PC-9 (cell line): Measurements from ENCODE around the gene RASL10B. TPM values are rescaled to one million over a fixed set of nuclear protein-coding genes. Genes with fewer than 3 reads are reported as not detected.

Experiments
- BruUV-seq: library from RNA; stranded (reverse); fragments of 400-500 nt; replicated peaks from 2 replicates; lab custom pipeline; 2021; lab: Mats Ljungman, UMichigan
- CTCF ChIA-PET: fragments of 300-600 bp; sonication (Branson Sonifier 250); formaldehyde crosslinking; loops from one replicate; lab custom pipeline; 2022; ENCODE audit warnings: antibody characterized with exemption; lab: Charles Lee
- POLR2A ChIA-PET: fragments of 300-600 bp; sonication (Branson Sonifier 250); formaldehyde crosslinking; loops from one replicate; lab custom pipeline; 2022; ENCODE audit warnings: antibody characterized with exemption; ENCODE audit not compliant: unreplicated experiment; lab: Charles Lee
- DNase-seq, 2 experiments: peaks; one replicate each; pipeline versions ENCODE4 v3.0.0 to v3.0.0-alpha.2; 2015 to 2022; ENCODE audit warnings: mixed read lengths in 1 of 2
- H2AFZ ChIP-seq: fragments of 200-600 bp; sonication (generic); 2 replicates; pipeline ENCODE4 v1.8.1; 2017; ENCODE audit warnings: antibody characterized with exemption
- H3F3A ChIP-seq: fragments of 200-600 bp; sonication (generic); 2 replicates; pipeline ENCODE4 v1.8.1; 2017; ENCODE audit warnings: antibody characterized with exemption, mild to moderate bottlenecking, low read depth; ENCODE audit not compliant: insufficient read depth
- H3K27ac ChIP-seq: fragments of 200-600 bp; sonication (generic); 2 replicates; pipeline ENCODE4 v1.6.1; 2016; ENCODE audit warnings: mixed run types
- H3K27me3 ChIP-seq: fragments of 200-600 bp; sonication (generic); 2 replicates; pipeline ENCODE4 v1.6.1; 2016; ENCODE audit warnings: low read depth, mixed run types; ENCODE audit not compliant: insufficient read depth
- H3K36me3 ChIP-seq: fragments of 200-600 bp; sonication (generic); 2 replicates; pipeline ENCODE4 v1.6.1; 2016; ENCODE audit warnings: low read depth, mixed run types
- H3K4me1 ChIP-seq: fragments of 200-600 bp; sonication (generic); replicated peaks from 2 replicates; pipeline ENCODE4 v1.6.1; 2016; ENCODE audit warnings: mixed run types; ENCODE audit not compliant: insufficient read depth
- H3K4me2 ChIP-seq: fragments of 200-600 bp; sonication (generic); 2 replicates; pipeline ENCODE4 v1.6.1; 2017; ENCODE audit warnings: mixed run types
- H3K4me3 ChIP-seq: fragments of 200-600 bp; sonication (generic); 2 replicates; pipeline ENCODE4 v1.6.1; 2016; ENCODE audit warnings: mixed run types
- H3K79me2 ChIP-seq: fragments of 200-600 bp; sonication (generic); 2 replicates; pipeline ENCODE4 v1.6.1; 2017; ENCODE audit warnings: low read depth, mixed run types
- H3K9me2 ChIP-seq: fragments of 200-600 bp; sonication (generic); 2 replicates; pipeline ENCODE4 v1.8.1; 2017; ENCODE audit warnings: mild to moderate bottlenecking; ENCODE audit not compliant: insufficient read depth
- H3K9me3 ChIP-seq: fragments of 200-600 bp; sonication (generic); 2 replicates; pipeline ENCODE4 v1.8.1; 2016; ENCODE audit warnings: low read depth; ENCODE audit not compliant: insufficient read depth
- H4K20me1 ChIP-seq: fragments of 200-600 bp; sonication (generic); 2 replicates; pipeline ENCODE4 v1.8.1; 2017; ENCODE audit not compliant: insufficient read depth
- CTCF ChIP-seq: fragments of 200-600 bp; sonication (generic); conservative IDR thresholded peaks from 2 replicates; pipeline ENCODE4 v1.6.1; 2017; ENCODE audit warnings: mixed run types, antibody characterized with exemption, mild to moderate bottlenecking, moderate library complexity
- EZH2 ChIP-seq: fragments of 200-600 bp; sonication (generic); IDR thresholded peaks from 2 replicates; pipeline ENCODE4 v1.8.0; 2017; ENCODE audit warnings: antibody characterized with exemption, low read depth
- intact Hi-C: fragments of 100-400 bp; cut with micrococcal nuclease; formaldehyde crosslinking; loops from one replicate; pipeline ENCODE4 v1.10.0; 2022; ENCODE audit not compliant: unreplicated experiment
- total RNA-seq: library from RNA; stranded (reverse); gene quantifications from 2 replicates; pipeline ENCODE4 v1.2.3, GENCODE V29; 2021

Gene RASL10B
- total RNA-seq, 1 experiment from 2014 or later: 0.11 TPM

GRCh38 chr17:35729405-35729833, 2.0 kb upstream of the RASL10B start:
- no peaks in the 10 kb centered on the region for H3K9me3 ChIP-seq
- no peak overlapping the region for H3K4me3 ChIP-seq
- intact Hi-C loops: no loop called here

GRCh38 chr17:35730400-35731005, 936 bp upstream of the RASL10B start:
- POLR2A ChIA-PET: no interaction called here
- Histone ChIP-seq H3K27ac (no peak overlapping the region), H4K20me1 (peaks cover 7% of the 10 kb centered on the region; the same call in 1 of the 2 replicates), H3K4me2 (no peak overlapping the region), H3K4me3 (no peak overlapping the region), H3F3A (no peaks in the 10 kb centered on the region), H3K36me3 (no peaks in the 10 kb centered on the region), H3K79me2 (no peaks in the 10 kb centered on the region), H3K27me3 (no peaks in the 10 kb centered on the region), H2AFZ (no peak overlapping the region), H3K4me1 (peaks cover 14% of the 10 kb centered on the region), H3K9me2 (no peaks in the 10 kb centered on the region), H3K9me3 (no peaks in the 10 kb centered on the region)
- DNase-seq: no peak
- BruUV-seq: no TSS peak
- intact Hi-C loops: no loop called here
- CTCF ChIA-PET: no interaction called here
- TF ChIP-seq CTCF (no peak), EZH2 (no peak)

More at GRCh38 chr17:35729405-35729833, 2.0 kb upstream of the RASL10B start:
- DNase-seq: no peak
- ChIA-PET POLR2A (no interaction called here), CTCF (no interaction called here)
- Histone ChIP-seq H3K9me2 (no peaks in the 10 kb centered on the region), H3K4me1 (peaks cover 14% of the 10 kb centered on the region), H3K4me2 (no peak overlapping the region), H3K79me2 (no peaks in the 10 kb centered on the region), H3F3A (no peaks in the 10 kb centered on the region), H4K20me1 (peaks cover 7% of the 10 kb centered on the region), H3K36me3 (no peaks in the 10 kb centered on the region; the same call in 1 of the 2 replicates), H2AFZ (no peak overlapping the region), H3K27me3 (no peaks in the 10 kb centered on the region), H3K27ac (no peak overlapping the region)
- no TSS peak for BruUV-seq
- no peak for TF ChIP-seq EZH2
- no peak for TF ChIP-seq CTCF

GRCh38 chr17:35731917-35732805, 722 bp downstream of the RASL10B start:
- CTCF ChIA-PET: interaction anchor here (0.6 kb wide), 1 partner anchor 176 kb away, joined by 4 read pairs; no protein-coding TSS in a partner anchor

More at GRCh38 chr17:35731917-35732805, 722 bp downstream of the RASL10B start:
- Histone ChIP-seq H3K4me3 (no peak overlapping the region), H3K4me1 (peaks cover under 1% of the 10 kb centered on the region), H3K9me2 (no peaks in the 10 kb centered on the region), H3F3A (no peaks in the 10 kb centered on the region), H3K27me3 (0 out of 2 replicates have a peak, but pooled peaks cover 6% of the 10 kb centered on the region), H3K9me3 (no peaks in the 10 kb centered on the region), H2AFZ (no peak overlapping the region), H3K79me2 (no peaks in the 10 kb centered on the region), H3K4me2 (no peak overlapping the region), H4K20me1 (no peaks in the 10 kb centered on the region; the same call in 1 of the 2 replicates), H3K27ac (no peak overlapping the region), H3K36me3 (no peaks in the 10 kb centered on the region)
- no TSS peak for BruUV-seq
- TF ChIP-seq EZH2: no peak
- TF ChIP-seq CTCF: no peak
- intact Hi-C loops: no loop called here
- POLR2A ChIA-PET: interaction anchor here (0.6 kb wide), 2 partner anchors 63 to 803 kb away, joined by 4 to 5 read pairs; no protein-coding TSS in a partner anchor
- DNase-seq: no peak
